Esophagus muscularis mucosa (tissue), 4 donors: ENCODE data around the gene TFAP2E.

Source experiments
- CTCF ChIP-seq, 3 experiments: fragments of 200-600 bp in 2 of 3; fragments of 450-650 bp in 1 of 3; sonication (generic) in 2 of 3; IDR thresholded peaks; one replicate each; pipeline ENCODE4 v1.5.1; 2017 to 2019; ENCODE audit warnings: antibody characterized with exemption in 3 of 3, mild to moderate bottlenecking in 2 of 3, moderate library complexity in 1 of 3
- EP300 ChIP-seq: sonication (generic); formaldehyde crosslinking; IDR thresholded peaks from one replicate; pipeline ENCODE4 v1.6.1; 2017; ENCODE audit warnings: antibody characterized with exemption
- POLR2A ChIP-seq: fragments of 450-650 bp; IDR thresholded peaks from one replicate; pipeline ENCODE4 v1.6.1; 2017; ENCODE audit warnings: antibody characterized with exemption, moderate library complexity, mild to moderate bottlenecking, low read depth
- POLR2AphosphoS5 ChIP-seq, 2 donors: sonication (generic); formaldehyde crosslinking; IDR thresholded peaks; one replicate each; pipeline ENCODE4 v1.6.1; 2017; ENCODE audit warnings: antibody characterized with exemption in 2 of 2

- TF ChIP-seq CTCF (IDR thresholded peaks at IDR 0.05) (no peak), POLR2AphosphoS5 (IDR thresholded peaks at IDR 0.05) (peak; percentile 94 to 96), EP300 (no peak), POLR2A (peak; percentile 50)
Measured at GRCh38 chr1:35641233-35641866, 68.2 kb downstream of the TFAP2E start, which contains the start of gene PSMB2.
